ENCODE measurements around the gene RPL37.

DNA sequence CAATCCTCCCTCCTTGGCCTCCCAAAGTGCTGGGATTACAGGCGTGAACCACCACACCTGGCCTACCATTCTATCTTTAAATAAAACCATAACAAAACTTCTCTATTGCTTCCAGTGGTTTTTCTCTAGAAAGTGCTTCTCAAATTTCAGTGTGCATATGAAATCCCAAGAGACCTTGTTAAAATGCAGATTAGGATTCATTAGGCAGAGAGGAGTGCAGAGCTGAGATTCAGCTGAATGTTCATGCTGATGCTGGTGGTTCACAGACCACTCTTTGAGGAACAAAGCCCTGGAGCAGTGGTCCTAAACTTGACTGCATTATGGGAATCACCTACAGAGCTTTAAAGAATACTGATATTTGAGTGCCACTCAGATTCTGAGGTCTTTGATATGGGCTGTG lies 34.4 kb upstream of the RPL37 start:
- TF ChIP-seq, protein P1, sequence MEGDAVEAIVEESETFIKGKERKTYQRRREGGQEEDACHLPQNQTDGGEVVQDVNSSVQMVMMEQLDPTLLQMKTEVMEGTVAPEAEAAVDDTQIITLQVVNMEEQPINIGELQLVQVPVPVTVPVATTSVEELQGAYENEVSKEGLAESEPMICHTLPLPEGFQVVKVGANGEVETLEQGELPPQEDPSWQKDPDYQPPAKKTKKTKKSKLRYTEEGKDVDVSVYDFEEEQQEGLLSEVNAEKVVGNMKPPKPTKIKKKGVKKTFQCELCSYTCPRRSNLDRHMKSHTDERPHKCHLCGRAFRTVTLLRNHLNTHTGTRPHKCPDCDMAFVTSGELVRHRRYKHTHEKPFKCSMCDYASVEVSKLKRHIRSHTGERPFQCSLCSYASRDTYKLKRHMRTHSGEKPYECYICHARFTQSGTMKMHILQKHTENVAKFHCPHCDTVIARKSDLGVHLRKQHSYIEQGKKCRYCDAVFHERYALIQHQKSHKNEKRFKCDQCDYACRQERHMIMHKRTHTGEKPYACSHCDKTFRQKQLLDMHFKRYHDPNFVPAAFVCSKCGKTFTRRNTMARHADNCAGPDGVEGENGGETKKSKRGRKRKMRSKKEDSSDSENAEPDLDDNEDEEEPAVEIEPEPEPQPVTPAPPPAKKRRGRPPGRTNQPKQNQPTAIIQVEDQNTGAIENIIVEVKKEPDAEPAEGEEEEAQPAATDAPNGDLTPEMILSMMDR (conservative IDR thresholded peaks at IDR 0.05), result no peak
- TF ChIP-seq ZFX (IDR thresholded peaks at IDR 0.05), result no peak

Data from C4-2B (cell line).